ENCODE results near the gene RASGRF2.

The RASGRF2 gene

DNA sequence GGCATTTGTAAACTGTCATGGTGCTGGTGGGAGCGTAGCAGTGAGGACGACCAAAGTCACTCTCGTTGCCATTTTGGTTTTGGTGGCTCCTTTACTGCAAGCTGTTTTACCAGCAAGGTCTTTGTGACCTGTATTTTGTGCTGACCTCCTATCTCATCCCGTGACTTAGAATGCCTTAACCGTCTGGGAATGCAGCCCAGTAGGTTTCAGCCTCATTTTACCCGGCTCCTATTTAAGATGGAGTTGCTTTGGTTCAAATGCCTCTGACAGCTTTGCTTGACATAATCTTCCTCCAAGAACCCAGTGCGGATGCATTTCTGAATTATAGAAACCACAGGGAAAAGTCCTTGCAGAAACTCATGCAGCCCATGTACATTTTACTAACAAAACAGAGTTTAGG lies 3.9 kb upstream of the RASGRF2 start:
- DNase-seq: no peak

DNA sequence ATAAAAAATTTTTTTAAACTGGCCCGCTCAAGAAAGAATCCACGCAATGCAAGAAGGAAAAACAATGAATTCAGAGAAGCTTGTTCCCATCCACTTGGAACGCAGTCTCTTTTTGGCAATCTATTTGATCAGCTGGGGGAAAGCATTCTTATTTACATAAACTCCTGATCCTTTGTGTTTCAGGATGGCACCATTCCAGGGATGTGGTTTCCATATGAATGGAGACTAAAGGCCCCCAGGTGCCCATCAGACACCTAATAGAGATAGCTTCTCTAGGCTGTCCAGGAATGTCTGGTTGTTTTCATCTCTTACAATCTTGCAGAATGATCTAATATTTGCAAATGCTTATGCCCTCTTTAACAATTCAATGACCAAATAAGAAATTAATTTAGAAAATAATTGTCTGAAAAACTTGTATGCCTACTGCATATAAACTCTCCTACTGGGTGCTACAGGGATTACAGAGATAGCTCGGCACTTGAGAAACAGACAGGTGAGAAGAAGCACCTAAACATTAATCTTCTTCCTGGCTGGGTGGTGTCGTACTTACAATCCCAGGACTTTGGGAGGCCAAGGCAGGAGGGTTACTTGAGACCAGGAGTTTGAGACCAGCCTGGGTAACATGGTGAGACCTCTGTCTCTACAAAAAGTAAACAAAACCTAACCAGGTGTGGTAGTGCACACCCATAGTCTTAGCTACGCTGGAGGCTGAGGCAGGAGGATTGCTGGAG lies 3.0 kb upstream of the RASGRF2 start:
- no peak for DNase-seq

DNA sequence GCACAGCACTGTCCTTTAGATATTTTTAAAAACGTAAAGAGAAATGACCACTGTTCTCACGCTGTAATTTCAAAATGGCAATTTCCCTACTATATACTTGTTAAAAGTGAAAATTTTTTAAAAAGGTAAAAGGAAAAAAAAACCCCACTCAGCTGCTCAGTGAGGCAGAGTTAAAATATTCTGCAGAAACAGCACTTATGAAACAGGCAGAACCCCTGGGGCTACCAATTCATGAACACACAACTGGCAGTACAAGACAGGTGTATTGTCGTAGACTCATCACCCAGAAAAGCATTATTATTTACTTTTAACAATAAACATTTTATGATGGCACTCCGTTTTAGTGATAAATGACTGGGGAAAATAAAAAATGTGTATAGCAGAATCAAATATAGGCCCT lies 1.5 kb upstream of the RASGRF2 start:
- DNase-seq: no peak

DNA sequence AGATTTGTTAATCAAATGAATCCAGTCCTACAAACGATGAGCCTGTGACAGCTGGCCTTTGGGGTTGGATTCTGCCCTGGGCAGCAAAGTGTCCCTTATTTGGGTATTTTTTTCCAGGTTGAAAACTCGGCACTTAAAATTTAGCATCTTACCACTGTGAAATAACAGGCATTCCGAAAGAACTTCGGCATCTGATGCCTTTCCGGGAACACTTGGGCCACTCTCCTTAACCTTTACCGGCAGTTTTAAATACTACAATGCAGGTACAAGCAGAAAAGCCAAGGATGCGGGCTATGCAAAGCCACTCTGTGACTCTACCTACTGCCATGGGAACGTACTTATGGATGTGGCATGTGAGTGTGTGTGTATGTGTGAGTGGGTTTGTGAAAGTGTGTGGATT lies 1.0 kb upstream of the RASGRF2 start:
- DNase-seq: no peak

DNA sequence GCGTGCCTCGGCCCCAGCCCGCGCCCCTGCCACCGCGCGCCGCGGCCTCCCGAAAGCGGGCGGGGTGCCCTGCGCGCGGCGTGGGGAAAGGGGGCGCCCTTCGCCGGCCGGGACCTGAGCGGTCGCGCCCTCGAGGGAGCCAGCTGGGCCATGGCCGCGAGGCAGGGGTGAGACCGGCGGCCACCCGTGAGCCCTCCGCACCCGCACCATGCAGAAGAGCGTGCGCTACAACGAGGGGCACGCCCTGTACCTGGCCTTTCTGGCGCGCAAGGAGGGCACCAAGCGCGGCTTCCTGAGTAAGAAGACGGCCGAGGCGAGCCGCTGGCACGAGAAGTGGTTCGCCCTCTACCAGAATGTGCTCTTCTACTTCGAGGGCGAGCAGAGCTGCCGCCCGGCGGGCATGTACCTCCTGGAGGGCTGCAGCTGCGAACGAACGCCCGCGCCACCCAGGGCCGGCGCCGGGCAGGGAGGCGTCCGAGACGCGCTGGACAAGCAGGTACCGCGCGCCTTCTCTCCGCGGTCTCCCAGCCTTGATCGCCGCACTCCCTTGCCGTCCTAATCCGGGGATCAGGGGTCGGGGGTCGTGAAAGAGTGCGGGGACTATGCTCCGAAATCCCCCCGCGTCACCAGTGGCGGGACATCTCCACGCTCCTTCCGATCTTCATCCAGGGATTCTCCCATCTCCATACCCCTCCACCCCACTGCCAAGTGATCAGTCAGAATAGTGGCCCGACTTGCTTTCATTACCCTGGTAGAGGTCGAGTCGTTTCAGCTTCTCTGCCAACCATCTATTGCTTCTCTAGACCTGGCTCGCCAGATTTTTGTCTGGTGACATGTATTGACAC lies 590 bp downstream of the RASGRF2 start:
- peak; percentile 54 to 56 for DNase-seq

DNA sequence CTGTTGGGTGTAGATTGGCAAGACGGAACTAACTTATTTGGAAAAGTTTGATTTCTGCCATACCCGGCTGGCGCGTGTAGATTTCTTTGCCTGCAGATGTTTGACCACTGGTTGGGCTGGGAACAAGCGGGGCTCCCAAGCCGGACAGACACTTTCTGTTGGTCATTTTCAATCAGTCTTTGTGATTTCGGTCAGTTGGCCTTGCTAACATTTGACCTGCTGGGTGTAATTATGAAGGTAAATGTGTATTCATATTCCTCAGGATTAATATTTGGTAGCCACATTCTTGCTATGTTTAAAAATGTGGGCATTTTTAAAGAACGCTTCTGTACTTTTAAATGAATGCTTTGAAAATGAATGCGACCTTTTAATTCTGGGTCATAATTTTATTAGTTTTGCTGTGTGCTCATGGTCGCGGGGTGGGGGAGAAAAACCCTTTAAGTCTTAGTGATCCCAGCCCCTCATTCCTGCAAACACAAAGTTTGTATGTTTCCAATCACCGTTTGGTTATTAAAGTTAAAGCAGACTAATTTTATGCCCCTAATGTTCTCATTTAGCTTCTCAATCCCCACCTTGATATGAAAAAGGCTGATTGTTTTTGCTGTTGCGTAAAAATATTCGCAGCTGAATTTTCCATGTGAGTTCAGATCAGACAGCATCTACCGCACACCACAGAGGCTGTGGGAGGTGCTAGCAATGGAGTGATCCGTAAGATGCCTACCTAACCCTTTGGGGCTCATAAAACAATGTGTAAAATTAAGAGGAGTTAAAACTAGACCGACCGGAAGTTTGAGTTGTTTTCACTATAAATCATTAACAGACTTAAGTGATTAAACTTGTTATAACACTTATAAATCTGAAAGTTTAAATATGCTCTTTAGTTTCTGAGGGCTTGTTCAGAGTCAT lies 1.5 kb downstream of the RASGRF2 start:
- DNase-seq: peak; percentile 55 to 64

DNA sequence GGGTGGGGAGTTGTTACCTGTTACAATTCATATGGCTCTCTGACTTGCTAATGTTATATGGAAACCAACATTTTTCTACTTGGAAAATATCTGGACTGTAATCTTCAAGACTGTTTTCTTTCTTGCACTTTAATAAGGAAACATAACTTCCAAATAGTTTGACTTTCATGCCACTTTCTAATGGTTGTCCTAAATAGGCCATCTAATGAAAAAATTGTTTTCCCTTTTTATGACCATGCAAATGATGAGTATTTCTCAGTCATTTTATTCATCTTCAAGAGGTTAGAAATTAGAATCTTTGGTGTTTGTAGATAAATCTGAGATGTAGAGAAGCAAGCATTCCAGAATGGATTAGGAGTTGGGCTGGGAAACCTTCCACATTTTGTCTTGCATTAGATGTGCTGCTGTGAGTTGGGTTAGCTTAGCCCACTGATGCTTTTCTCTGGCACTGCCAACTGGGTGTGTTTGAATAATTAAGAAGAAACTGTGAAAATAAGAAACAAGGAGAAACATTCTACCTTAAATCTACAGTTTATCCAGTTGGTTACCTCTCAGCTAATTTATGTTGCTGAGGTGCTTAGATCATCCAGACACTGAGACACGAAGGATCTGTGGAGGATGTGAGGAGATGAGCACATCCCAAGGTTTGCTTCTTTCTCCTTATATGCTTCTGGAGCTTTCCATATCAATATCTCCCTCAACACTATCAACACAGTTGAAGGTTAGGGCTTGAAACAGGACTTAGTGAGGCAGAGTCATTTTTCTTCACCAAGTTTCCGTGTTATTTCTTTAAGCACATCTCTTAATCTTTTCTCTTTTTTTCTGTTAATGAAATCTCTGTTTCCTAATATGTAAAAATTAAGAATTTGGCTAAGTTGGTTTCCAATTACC lies 2.7 kb downstream of the RASGRF2 start:
- no peak for DNase-seq

DNA sequence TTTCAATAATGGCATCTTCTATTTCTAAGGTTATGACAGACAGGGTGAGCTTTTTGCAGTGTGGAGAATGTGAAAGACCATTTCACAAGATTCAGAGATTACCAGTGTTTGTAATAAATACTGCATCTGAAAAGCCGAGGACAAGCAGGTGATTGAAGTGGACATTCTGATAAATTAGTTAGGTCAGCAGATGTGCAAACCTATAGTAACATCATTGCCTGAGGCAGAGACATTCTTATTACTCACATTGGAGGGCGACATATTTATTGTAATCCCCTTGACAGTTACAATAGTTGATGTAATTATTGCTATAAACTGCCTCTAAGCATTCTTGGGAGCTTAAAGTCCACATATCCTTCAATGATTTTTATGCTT lies 3.3 kb downstream of the RASGRF2 start:
- DNase-seq: no peak

DNA sequence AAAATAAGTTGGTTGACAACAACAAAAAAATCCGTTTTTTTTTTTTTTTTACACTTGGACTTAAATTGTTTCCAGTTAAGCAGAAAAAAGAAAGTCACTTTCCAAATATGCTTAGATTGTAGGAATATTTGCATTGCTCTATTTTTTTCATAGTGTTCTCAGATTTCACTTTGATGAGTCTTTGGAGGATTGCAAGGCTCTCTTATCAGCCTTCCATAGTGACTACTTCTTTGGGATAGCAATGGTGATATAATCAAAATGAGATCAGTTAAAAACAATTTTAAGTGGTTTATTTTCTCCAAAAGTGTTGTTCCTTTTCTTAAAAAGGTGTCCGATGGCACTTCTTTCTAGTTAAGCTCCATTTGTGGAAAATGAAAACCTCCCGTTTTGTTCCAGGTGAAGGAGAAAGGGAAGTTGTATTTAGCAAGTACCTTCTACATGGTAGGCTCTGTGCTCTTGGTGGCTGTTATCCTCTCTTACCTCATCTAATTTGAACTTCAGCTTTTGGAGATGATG lies 3.9 kb downstream of the RASGRF2 start:
- DNase-seq: no peak

DNA sequence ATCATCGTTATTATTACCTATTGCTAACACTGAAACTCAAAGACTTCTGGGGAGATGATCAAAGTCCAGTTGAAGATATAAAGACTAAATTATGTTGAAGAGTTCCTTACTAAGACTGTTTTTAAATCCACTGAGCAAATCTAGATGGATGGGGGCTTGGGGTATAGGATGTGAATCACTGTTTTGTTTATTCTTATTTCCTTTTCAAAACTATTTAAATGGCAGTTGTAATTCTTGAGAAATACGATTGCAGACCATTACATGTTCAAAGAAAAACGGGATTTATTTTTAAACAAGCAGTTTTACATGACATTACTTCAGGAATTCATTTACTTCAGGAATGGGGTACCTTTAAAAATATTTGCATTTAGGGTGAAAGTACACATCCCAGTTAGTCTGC lies 4.3 kb downstream of the RASGRF2 start:
- DNase-seq: no peak

DNA sequence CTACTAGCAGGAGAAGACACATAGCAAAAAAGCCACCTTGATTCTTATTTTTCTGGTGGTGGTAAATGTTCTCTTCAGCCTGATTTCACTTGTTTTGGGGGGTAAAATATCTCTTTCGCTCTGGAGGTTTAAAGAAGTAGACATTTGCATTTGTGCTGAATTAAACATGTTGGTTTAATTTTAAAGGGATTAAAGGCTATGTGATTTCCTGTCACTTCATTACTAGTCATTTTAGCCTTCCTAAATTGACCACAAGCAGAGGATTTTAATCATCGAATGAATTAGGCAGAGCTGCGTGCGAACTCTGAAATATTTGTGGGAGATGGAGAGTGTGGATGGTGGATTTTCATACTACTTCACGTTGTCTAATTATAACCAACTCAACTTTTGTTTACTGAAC lies 4.8 kb downstream of the RASGRF2 start:
- DNase-seq: no peak

DNA sequence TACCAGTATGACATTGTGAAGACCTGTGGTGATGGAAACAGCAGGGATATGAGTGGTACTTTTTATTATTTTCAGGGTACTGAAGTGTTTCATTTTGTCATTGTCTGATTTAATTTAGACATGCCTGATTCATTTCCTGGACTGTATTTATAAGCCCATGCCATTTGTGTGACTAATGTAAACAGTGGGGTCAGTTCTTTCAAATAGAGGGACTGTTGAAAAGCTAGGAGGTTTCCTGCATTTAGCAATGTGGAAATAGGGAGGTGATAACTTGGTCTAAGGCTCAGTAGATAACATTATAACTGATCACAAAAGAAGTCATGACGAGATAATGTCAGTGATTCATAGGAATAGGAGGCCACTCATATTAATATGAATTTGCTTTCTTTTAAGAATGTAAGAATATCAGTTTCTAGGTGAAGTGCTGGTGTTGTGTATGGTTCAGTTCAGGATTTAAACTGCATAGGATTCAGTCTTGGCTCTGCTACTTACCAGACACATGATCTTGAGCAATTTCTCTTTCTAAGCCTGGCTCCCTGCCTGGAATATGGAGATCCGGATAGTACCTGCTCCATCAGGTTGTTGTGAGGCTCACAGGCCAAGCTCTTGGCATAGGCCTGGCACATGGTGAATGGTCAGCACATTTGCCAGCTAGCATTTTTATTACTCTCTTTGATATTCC lies 7.5 kb downstream of the RASGRF2 start:
- DNase-seq: no peak

DNA sequence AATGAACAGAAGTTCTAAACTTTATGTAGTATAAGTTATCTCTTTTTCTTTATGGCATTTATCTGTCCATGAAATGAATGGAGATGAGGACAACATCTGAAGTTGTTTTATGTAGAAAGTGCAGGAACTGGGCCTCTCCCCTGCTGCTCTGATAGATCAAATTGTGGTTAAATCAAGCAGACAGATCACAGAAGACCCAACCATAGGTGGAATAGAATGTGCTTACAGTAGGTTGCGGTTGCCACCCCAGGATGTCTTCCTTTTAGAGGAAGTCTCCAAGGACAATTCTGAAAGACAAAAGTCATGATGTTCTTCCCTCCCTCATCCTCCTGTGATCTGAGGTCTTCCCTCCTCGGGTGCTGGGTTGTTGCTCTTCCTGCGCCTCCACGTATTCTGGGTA lies 12.9 kb downstream of the RASGRF2 start:
- DNase-seq: no peak

DNA sequence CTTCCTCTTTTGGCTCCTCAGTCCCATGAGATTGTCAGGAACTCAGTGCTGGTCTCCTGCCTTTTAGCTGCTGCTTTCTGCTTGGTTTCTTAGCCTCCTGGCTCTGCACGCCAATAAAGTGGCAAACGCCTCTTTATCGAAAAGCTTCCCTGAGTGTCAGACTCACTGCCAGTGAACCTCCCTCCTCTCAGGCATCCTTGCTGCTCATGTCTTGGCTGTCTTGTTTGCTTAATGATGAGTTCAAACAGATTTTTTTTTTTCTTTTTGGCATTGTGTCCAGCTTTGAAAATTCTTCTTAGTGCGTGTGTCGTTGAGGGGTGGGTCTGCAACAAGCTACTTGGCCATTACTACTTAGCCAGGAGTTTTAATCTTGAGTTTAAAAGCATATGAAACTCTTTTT lies 14.9 kb downstream of the RASGRF2 start:
- DNase-seq: no peak

DNA sequence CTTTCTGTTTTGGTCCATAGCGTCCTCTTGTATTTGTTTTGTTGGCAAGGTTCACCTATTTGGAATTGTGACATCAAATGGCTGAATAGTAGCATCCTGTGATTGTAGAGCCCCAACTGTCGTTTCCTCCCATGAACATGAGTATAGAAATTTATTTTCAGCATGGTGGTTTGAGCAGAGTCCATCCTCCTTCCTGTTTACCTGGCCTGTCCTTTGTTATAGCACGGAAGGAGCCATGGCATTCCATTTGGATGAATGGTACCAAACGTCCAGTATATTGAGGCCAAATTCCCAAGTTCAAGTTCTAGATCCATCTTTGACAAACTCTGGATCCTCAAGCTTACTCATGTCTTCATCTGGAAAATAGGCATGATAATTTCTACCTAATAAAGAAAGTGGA lies 16.8 kb downstream of the RASGRF2 start:
- no peak for DNase-seq

DNA sequence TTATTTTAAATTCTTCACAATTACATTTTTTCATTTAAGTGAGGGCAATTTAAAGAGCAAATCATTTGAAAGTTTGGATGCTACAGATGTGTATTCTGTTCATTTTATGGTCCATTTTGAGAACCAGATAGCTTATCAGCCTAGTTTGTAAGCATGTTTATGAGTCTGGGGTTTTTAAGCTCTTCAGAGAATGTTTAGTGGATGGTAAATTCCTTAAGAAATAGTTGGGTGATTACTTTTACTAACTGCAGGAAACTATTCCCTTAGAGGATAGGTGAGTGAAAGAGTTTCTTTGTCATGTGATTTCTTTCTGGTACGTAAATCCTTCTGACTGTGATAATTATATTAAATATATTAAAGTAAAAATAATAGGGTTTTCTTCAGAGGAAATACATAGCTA lies 17.6 kb downstream of the RASGRF2 start:
- DNase-seq: no peak

DNA sequence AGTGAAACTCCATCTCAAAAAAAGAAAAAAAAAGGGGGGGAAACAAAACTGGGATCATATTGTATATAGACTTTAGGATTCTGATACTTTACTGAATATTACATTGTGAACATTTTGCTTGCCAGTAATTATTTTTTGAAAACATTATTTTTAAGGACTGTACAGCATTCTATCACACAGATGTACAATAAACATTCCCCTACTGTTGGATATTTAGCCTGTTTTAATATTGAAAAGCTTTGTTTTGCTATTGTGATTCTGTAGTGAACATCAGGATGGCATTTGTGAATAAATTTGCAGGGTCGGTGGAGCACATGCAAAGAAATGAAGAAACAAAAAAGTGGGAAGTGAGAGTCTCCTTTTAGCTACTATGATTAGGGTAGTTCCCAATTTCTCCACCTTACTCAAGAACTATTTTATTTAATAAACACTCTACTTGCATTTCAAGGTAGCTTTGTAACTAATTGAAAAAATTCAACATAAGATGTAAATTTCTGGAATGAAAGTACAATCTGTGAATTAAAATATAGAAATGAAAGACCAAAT lies 18.7 kb downstream of the RASGRF2 start:
- DNase-seq: no peak

DNA sequence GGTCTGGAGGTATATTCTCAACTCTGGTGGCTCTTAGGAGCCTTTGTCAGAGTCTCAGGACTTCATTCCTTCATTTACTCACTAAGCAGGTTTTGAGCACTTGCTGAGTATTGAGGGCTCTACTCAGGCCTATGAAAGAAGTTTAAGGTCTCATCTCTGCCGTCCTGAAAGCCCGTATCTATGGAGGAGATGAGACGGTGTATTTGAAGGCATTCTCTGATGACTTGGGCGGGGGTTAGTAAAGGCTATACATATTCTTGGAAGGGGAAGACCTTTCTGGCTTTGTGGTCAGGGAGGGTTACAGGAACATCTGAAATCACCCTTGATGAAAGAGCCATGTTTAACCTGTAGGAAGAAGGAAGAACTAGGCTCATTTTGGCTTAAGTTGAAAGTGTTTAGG lies 21.9 kb downstream of the RASGRF2 start:
- no peak for DNase-seq

DNA sequence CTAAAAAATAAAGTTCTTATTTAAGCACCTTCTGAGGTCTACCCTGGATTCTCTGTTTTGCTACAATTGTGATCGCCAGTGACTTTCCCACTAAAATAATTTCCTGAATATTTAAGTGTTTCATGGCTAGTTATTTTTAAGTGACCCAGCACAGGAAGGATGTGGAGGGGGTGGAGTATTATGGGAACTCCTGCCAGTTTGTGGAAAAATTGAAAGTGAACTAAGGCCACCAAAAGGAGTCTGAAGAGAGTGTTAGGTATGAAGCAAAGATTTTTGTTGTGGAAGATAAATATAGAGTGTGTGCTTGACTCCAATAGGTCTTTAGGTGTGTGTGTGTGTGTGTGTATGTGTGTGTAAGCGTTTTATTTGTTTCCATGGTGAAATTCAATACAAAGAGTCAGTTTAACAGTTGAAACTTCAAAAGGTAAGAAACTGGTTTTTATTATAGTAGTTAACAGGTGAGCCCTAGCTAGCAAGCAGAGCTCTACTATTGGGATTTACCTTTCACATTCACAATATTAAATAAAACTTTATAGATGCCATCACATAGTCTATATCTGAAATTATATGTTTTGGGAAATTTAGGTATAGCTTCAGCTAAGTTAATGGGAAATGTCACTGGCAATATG lies 25.6 kb downstream of the RASGRF2 start:
- DNase-seq: no peak

DNA sequence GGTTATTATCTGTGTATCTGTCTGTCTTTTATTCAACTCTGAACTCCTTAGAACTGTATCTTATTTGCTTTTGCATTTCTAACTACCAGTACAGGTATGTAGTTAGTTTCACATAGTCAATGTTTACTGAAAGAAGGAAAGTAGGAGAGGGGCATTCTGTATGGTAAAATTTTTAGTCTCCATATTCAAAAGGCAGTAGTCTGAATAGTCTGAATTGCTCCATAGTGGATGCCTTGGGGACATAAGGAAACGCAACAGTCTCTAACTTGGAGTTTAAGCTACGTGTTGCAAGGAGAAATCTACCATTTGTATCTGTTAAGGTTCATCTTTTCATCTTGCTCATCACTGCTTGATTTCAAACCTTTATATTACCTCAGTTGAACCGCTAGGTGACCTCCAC lies 26.2 kb downstream of the RASGRF2 start:
- DNase-seq: no peak
